Body of pancreas (tissue), 4 donors: Measurements from ENCODE around the gene BEST1. TPM values are rescaled to one million over a fixed set of nuclear protein-coding genes. Genes with fewer than 3 reads are reported as not detected.

Experiments
- ATAC-seq: fragments of 150-250 bp; one replicate; pipeline ENCODE4 v1.9.1; 2016
- DNase-seq, 4 donors: peaks; one replicate each; pipeline ENCODE4 v3.0.0-alpha.2; 2019
- H3K27ac ChIP-seq, 4 donors: fragments of 200-600 bp; sonication (generic); 1 replicate in 3 of 4; 2 replicates in 1 of 4; pipeline versions ENCODE4 v1.5.1 to v1.6.1; 2016 to 2019; ENCODE audit warnings: mild to moderate bottlenecking in 1 of 4, mixed read lengths in 1 of 4, moderate library complexity in 1 of 4
- H3K27me3 ChIP-seq, 2 donors: fragments of 200-600 bp; sonication (generic); one replicate each; pipeline ENCODE4 v1.6.0; 2016; ENCODE audit warnings: mild to moderate bottlenecking in 1 of 2
- H3K36me3 ChIP-seq, 2 donors: fragments of 200-600 bp; sonication (generic); replicated peaks in 1 of 2; 2 replicates each; pipeline ENCODE4 v1.5.1; 2016; ENCODE audit warnings: low read depth in 2 of 2; ENCODE audit not compliant: insufficient read depth in 1 of 2
- H3K4me1 ChIP-seq: fragments of 200-600 bp; sonication (generic); one replicate; pipeline ENCODE4 v1.6.0; 2016
- H3K4me3 ChIP-seq, 2 donors: fragments of 200-600 bp; sonication (generic); 1 replicate in 1 of 2; 2 replicates in 1 of 2; pipeline ENCODE4 v1.5.1; 2016 to 2019
- H3K9me3 ChIP-seq, 3 donors: fragments of 200-600 bp; sonication (generic); 1 replicate in 2 of 3; 2 replicates in 1 of 3; pipeline ENCODE4 v1.5.1; 2016
- POLR2A ChIP-seq, 3 donors: fragments of 450-650 bp; IDR thresholded peaks; one replicate each; pipeline ENCODE4 v1.6.1; 2016; ENCODE audit warnings: antibody characterized with exemption in 3 of 3, mild to moderate bottlenecking in 2 of 3
- WGBS, 2 donors: methylation state at CpG; one replicate each; pipeline ENCODE4 v1.1.5; 2017; 5-methylcytosine and 5-hydroxymethylcytosine counted together
- intact Hi-C: fragments of 100-400 bp; cut with DNase I; formaldehyde crosslinking; loops from one replicate; pipeline ENCODE4 v1.15.1; 2023
- total RNA-seq, 2 donors: library from RNA; depleted of rRNA; stranded (reverse); fragments of >200 nt; gene quantifications; one replicate each; pipeline ENCODE4 v1.1.0, GENCODE V29; 2016
- TF ChIP-seq, protein P1 (sequence below), 7 experiments: fragments of 450-650 bp in 4 of 7; fragments of 200-600 bp in 3 of 7; sonication (generic) in 3 of 7; IDR thresholded peaks; one replicate each; pipeline ENCODE4 v1.5.1; 2016 to 2019; ENCODE audit warnings: antibody characterized with exemption in 7 of 7

BEST1 gene
- total RNA-seq, 2 donors from 2014 or later: 1.6 to 2.6 TPM

DNA sequence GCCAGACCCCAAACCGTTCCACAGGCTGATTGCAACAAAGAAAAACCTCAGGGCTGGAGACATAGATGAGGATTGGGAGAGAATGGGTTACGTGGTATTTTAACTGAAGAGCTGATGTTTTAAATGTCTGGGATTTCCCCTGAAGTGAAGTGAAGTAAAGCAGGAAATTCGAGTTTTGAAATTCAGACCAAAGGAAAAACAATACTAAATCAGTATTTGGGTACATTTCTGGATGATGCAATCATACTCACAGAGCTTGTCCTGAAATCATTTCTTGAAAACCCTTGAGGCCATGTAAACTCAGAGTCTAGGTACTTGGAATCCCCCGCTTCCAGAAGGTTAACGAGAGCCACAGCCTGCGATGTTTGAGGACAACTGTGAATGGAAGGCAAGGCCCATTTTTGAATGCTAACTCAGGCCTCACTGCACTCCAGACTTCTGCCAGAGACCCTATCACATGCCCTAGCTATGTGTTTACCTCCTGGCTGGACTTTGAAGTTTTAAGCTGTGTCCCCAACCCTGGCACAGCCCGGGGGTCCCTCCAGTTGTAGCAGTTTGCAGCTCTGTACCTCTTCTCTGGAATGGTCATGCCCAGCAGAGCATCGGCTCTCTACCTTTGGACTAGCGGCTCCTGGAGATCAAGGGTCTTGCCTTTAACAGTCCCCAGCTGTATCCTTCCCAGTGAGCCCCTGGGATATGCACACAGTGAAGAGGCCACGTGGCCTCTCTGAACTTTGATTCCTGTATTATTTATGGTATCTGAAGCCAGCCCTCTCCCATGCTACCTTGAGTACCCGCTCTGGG, 22.7 kb downstream of the BEST1 start:
- WGBS, 2 donors: 9 to 15% methylated on average over 10 to 11 of the region's 11 CpGs
- intact Hi-C loops: no loop called here
- DNase-seq (peak in 3 of 4 donors; percentile 62 to 72 (median 67)), ATAC-seq (peak; percentile 36)
- no peaks in the 10 kb centered on the region for H3K36me3 ChIP-seq
- H3K4me1 ChIP-seq: peaks cover 89% of the 10 kb centered on the region
- peak overlapping the region; percentile 96 to 99 (median 98) for H3K27ac ChIP-seq
- no peaks in the 10 kb centered on the region for H3K27me3 ChIP-seq
- peak in 2 of 3 donors; percentile 42 to 46 for TF ChIP-seq POLR2A (IDR thresholded peaks at IDR 0.05)
- TF ChIP-seq, protein P1, sequence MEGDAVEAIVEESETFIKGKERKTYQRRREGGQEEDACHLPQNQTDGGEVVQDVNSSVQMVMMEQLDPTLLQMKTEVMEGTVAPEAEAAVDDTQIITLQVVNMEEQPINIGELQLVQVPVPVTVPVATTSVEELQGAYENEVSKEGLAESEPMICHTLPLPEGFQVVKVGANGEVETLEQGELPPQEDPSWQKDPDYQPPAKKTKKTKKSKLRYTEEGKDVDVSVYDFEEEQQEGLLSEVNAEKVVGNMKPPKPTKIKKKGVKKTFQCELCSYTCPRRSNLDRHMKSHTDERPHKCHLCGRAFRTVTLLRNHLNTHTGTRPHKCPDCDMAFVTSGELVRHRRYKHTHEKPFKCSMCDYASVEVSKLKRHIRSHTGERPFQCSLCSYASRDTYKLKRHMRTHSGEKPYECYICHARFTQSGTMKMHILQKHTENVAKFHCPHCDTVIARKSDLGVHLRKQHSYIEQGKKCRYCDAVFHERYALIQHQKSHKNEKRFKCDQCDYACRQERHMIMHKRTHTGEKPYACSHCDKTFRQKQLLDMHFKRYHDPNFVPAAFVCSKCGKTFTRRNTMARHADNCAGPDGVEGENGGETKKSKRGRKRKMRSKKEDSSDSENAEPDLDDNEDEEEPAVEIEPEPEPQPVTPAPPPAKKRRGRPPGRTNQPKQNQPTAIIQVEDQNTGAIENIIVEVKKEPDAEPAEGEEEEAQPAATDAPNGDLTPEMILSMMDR (IDR thresholded peaks at IDR 0.05): no peak
- no peaks in the 10 kb centered on the region for H3K9me3 ChIP-seq
- H3K4me3 ChIP-seq: no peak overlapping the region

DNA sequence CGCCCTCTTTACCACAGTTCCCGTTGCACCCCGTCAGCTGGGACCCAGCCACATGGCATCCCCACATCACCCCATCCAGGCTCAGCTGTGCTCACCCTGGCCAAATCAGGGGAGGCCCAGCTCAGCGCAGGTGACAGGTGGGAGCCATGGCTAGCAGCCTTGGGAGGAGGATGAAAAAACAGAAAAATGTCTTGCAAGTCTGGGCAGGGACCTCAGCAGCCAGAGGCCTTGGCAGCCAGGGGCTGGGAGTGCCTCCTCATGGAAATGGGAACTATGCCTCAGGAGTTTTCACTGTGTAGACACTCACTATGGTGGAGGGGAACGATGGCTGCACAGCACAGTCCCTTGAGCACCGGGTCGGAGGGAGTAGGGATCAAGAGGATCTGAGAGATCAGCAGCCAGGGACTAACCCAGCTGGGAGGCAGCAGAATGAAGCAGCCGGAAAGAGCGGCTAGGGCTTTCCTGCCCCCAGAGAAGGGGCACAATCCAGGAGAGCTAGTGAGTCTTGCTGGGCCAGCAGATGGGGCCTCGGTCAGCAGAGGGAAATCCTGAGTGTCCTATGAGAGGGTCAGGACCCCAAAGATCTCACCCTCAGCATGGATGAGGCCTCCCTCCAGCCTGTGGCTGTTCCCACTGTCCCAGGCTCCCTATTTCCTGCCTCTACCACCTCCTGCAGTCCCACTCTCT, 23.5 kb downstream of the BEST1 start:
- DNase-seq: peak in 2 of 4 donors; percentile 39 to 53
- H3K27me3 ChIP-seq: no peaks in the 10 kb centered on the region
- peak overlapping the region; percentile 96 to 99 (median 98) for H3K27ac ChIP-seq
- peaks cover 91% of the 10 kb centered on the region for H3K4me1 ChIP-seq
- intact Hi-C loops: no loop called here
- peak in 1 of 3 donors; percentile 23 for TF ChIP-seq POLR2A (IDR thresholded peaks at IDR 0.05)
- TF ChIP-seq, protein P1 (IDR thresholded peaks at IDR 0.05): no peak
- no peak overlapping the region for H3K4me3 ChIP-seq
- no peaks in the 10 kb centered on the region for H3K36me3 ChIP-seq
- ATAC-seq: no peak
- no peaks in the 10 kb centered on the region for H3K9me3 ChIP-seq
- 40 to 41% methylated on average over 10 of the region's 10 CpGs for WGBS, 2 donors

DNA sequence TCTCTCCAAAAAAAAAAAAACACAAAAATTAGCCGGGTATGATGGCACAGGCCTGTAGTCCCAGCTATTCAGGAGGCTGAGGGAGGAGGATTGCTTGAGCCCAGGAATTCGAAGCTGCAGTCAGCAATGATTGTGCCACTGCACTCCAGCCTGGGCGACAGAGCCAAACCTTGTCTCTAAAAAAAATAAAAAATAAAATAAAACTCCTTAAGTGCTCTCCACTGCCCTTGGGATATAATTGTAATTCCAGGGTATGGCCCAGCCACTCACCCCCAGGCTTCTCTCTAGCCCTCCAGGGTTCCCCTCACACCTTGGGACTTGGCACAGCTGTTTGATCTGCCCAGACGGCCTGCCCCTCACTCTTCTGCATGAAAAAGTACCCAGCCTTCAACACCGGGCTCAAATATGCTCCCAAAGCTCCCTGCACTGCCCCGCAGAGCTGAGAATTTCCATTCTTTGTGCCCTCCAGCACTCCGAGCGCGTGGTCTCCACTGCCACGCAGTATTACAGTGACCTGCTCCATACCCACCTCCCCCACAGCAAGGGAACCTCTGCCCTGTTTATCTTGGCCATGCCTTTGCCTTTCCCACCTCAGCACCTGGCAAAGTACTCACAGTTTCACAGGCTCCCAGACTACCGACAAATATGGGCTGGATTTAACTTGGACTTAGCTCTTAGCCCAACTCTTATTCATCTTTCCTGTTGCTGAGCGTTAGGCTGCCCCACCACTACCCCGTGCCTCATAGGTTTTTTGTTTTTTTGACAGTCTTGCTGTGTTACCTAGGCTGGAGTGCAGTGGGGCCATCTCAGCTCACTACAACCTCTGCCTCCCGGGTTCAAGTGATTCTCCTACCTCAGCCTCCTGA, 24.8 kb downstream of the BEST1 start:
- Histone ChIP-seq H3K27ac (peak overlapping the region; percentile 96 to 99 (median 98)), H3K27me3 (no peaks in the 10 kb centered on the region), H3K36me3 (no peaks in the 10 kb centered on the region), H3K9me3 (no peaks in the 10 kb centered on the region), H3K4me3 (peak overlapping the region in 1 of 2 donors; percentile 30), H3K4me1 (peaks cover 91% of the 10 kb centered on the region)
- 25 to 31% methylated on average over 14 of the region's 14 CpGs for WGBS, 2 donors
- TF ChIP-seq POLR2A (IDR thresholded peaks at IDR 0.05): peak; percentile 83 to 94 (median 93)
- TF ChIP-seq, protein P1 (IDR thresholded peaks at IDR 0.05): no peak
- ATAC-seq (peak; percentile 57), DNase-seq (peak; percentile 89 to 96 (median 94))
- intact Hi-C loops: no loop called here

DNA sequence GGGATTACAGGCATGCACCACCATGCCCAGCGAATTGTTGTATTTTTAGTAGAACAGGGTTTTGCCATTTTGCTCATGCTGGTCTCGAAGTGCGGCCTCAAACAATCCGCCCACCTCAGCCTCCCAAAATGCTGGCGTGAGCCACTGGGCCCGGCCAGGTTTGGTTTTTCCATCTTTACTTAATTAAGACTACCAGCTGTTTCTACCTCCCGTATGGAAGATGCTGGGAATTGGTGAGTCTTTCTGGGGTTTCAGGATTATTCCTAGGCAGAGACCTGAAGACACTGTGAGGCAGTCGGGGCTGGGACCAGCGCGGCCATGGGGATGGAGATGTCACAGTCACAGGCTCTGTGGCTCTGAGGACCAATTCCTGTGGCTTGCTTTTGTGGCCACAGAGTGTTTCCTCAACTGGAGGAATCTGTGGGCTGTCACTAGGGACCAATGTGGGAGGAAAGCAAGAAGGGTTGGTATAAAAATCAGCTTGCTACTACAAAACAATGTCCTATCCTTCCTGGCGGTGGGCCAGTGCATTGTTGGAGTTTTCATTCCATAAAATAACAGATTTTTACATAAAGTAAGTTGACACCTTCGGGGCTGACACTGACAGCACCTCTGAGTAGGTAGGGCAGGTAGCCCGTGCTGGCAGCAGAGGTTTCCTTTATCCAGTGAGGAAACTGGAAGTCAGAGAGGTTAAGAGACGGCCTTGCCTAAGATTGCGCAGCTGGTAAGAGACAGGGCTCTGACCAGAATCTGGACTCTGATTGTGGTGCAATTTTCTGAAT, 25.7 kb downstream of the BEST1 start:
- Histone ChIP-seq H3K36me3 (no peaks in the 10 kb centered on the region), H3K27ac (peak overlapping the region; percentile 96 to 99 (median 98)), H3K4me3 (peak overlapping the region in 1 of 2 donors; percentile 30), H3K27me3 (no peaks in the 10 kb centered on the region), H3K9me3 (no peaks in the 10 kb centered on the region), H3K4me1 (peaks cover 91% of the 10 kb centered on the region)
- ATAC-seq (no peak), DNase-seq (peak in 2 of 4 donors; percentile 42 to 61)
- intact Hi-C loops: no loop called here
- TF ChIP-seq POLR2A (IDR thresholded peaks at IDR 0.05): peak in 2 of 3 donors; percentile 16 to 29
- TF ChIP-seq, protein P1 (IDR thresholded peaks at IDR 0.05): no peak
- 36 to 52% methylated on average over 12 to 15 of the region's 15 CpGs for WGBS, 2 donors
